ENCODE data around the gene DNAJC1.

Gene DNAJC1

DNA sequence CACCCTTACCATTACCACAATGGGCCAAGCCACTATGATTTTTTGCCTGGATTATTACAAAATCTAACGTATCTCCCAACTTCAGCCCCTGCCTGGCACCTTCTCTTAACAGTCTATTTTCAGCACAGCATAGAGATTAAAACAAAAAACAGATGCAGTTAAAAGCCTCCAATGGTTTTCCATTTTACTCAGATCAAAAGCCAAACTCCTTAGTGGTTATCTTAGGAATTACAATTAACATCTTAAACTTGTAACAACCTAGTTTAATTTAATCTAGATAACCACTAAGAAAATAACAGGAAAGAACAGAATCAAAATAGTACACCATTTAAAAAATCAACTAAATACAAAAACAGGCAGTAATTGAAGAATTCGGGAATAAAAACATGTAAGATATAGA lies 43.5 kb downstream of the DNAJC1 start:
- DNase-seq (ENCODE audit: low read depth) = no peak

DNA sequence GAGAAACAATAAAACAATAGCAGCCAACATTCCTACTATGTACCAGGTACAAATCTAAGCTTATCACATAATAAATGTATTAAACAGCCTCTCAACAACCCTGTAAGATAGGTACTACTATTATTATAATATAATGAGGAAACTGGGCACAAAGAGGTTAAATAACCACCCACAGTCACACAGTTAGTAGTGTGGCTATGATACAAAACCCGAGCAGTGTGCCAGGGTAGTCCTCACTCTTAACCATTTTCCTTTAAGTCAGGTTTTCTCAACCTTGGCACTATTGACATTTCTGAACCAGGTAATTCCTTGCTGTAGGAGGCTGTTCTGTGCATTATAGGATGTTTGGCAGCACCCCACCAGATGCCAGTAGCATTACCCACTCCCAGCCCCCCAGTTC lies 48.8 kb downstream of the DNAJC1 start:
- no peak for DNase-seq (ENCODE audit: low read depth)

DNA sequence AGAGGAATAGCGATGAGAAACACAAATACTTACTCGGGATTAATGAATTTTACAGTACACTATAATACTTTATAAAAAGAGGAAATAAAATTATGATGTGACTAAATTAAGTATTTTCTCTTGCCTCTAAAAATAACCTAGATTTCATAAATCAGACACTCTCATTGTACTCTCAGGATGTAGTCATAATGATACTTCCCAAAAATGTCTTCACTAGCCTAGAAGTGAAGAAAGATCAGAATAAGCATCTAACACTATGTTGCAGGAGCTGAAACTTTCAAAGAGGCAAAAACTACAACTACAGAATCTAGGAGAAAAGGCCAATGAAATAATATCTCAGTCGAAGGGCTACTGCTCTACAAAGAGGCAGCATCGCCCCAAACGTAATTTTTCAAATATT lies 49.4 kb downstream of the DNAJC1 start:
- DNase-seq (ENCODE audit: low read depth) = no peak

DNA sequence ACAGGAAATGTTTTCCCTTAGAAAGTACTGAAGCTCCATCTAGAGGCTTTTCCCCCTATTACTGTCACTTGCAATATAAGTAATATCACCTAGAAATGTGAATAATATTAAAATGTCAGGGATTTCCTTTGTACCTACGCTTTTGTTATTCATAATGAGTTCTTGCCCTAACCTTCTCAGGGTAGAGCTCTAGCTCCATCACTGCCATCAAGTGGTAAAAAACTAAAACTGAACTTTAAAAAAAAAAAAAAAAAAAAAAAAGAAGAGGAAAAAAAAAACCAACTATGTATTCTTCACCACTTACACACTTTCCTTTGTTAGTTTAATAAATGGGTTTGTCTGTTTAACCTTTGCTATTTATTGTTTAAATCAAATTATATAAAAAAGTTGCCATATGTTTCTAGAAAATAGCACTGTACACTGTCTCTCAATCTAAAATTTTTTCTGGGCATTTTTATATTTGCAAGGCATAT lies 49.9 kb downstream of the DNAJC1 start:
- no peak for DNase-seq (ENCODE audit: low read depth)

DNA sequence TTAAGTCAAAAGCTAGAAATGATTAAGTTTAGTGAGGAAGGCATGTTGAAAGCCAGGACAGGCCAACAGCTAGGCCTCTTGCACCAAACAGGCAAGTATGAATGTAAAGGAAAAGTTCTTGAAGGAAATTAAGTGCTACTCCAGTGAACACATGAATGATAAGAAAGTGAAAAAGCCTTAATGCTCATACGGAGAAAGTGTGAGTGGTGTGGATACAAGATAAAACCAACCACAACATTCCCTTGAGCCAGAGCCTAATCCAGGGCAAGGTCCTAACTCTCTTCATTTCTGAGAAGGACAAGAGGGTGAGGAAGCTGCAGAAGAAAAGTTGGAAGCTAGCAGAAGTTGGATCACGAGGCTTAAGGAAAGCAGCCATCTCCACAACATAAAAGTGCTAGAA lies 53.0 kb downstream of the DNAJC1 start:
- no peak for DNase-seq (ENCODE audit: low read depth)

DNA sequence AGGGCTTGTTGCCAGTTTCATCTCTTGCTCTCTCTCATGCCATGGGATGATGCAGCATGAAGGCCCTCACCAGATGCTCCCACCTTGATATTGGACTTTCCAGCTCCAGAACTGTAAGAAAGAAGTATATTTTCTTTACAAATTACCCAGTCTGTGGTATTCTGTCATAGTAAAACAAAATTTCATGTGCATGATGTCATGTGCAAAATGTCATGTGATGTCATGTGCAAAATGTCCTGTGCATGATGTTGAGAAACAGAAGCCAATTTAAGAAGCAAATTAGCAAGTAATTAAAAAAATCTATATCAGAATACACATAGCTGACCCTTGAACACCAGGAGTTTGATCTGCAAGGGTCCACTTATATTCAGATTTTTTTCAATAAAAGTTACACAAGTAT lies 56.6 kb downstream of the DNAJC1 start:
- DNase-seq (ENCODE audit: low read depth) = no peak

DNA sequence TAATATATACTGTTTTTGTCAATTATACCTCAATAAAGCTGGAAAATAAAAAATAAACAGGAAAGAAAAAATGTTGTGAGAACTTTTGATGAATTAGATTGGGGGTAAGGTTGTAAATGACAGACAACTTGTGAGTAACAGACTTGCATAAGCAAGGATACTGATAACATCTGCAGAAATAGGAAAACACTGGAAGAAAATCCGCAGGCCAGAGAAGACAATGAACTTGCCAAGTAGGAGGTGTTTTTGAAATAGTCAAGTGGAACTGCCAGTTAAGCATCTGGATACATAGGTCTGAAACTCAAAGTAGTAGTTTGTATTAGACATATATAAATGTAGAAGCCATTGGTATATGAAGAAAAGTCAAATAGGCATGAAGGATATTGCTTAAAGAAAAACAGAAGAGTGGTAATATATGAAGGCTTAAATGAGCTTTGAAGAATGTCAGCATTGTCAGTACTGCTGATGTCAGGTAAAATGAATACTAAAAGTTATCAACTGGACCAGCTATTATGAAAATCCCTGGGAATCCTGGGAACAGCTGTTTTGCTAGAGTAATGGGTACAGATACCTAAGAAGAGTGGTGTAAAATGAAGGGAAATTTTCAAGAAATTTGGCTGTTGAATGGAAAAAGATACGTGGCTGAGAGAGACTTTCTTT lies 58.7 kb downstream of the DNAJC1 start:
- DNase-seq (ENCODE audit: low read depth) = no peak

DNA sequence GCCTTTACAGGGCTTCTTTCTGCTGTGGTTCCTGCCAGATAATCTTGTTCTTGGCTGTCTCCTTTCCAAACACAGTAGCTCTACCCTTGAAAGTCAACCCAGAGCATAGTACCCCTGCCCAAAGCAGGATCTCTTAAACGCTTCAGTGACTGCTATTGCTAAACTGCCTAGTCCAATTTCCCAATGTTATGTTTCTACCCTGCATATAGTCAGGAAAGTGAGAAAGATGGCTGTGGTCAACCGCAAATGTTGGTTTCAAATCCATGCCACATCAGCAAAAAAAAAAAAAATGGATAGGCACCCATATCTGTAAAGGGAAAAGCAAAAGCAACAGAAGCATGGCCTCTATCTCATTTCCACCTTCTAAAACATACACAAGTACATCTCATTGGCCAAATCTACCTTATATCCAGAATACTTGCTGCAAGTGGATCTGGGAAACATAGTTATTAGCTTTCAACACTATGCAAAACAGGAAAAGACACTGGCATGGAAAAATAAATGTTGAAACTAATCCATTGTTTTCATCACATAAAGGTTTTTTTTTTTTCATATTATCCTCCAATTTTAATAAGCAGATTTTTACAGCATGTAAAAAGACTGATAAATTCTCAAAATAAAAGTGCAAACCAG lies 59.8 kb downstream of the DNAJC1 start:
- DNase-seq (ENCODE audit: low read depth) = no peak

DNA sequence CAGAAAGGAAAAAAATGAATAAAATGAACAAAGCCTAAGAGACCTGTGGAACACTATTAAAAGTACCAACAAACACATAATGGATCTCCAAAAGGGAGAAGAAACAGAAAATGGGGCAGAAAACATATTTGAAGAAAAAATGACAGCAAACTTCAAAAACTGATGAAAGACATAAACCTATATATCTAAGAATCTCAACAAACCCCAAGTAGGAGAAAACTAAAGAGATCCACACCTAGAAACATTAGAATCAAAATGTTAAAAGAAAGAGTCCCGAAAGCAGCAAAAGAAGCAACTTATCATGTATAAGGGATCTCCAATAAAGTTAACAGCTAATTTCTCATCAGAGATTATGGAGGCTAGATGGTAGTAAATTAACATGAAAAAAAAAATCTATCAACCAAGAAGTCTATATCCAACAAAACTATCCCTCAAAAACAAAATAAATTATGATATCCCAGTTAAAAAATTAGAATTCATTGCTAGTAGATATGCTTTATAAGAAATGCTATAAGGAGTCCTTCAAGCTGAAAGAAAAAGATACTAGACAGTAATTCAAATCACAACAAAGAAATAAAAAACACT lies 68.0 kb downstream of the DNAJC1 start:
- DNase-seq (ENCODE audit: low read depth) = no peak

DNA sequence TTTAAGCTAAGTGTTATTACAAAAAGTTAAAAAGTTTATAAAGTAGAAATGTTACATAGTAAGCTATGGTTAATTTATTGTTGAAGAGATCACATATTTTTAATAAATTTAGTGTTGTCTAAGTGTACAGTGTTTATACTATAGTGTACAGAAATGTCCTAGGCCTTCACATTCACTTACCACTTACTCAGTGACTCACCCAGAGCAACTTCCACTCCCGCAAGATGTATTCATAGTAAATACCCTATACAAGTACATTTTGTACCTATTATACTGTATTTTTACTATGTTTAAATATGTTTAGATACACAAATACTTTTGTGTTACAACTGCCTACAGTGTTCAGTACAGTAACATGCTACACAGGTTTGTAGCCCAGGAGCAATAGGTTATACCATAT lies 69.2 kb downstream of the DNAJC1 start:
- DNase-seq (ENCODE audit: low read depth) = no peak

DNA sequence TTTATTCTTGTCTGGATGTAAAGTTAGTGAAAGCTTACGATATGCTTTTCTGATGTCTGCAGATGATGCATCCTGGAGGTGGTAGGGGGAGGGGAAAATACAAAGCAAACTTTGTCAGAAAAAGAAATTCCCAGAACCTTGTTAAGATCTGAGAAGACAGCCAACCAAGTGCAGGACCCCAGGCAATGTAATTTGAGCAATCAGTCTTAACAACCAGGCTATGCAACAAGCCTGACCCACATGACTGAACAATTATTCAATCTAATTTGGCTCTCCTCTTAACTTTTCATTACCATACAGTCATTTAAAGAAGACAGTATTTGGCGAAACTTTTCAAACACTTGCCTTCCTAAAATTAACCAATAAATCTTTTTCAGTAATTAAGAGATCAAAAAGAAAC lies 74.5 kb downstream of the DNAJC1 start:
- DNase-seq (ENCODE audit: low read depth) = no peak

DNA sequence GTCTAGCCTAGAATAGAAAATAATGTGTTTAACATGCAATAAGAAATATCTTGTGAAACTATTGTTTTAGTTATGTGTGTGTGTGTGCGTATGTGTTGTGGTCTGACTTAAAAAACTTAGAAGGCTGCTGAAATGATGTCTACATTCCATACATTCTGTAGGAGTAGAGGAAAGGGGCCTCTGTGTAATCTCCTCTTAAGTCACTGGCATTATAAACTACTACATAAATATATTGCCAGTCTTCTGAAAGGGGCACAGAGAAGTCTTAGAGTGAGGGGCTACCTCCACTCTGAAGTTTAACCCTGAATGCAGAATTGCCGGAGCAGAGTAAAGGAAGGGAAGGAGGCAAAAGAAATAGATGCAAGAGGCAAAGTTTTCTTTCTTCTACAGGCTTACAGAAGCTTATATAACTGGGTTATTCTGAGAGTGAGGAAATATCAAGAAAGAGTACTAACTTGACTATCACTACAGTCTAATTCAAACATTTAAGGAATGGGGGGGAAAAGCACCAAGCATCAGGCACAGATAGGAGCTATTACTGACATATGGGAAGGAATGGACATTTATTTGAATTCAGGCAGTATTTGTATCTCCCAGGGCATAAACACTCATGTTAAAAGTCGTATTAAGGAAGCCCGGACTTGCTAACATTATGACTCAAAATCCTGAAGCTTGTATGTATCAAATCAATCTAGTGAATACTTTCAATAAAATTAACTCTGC lies 75.7 kb downstream of the DNAJC1 start:
- DNase-seq (ENCODE audit: low read depth) = no peak

DNA sequence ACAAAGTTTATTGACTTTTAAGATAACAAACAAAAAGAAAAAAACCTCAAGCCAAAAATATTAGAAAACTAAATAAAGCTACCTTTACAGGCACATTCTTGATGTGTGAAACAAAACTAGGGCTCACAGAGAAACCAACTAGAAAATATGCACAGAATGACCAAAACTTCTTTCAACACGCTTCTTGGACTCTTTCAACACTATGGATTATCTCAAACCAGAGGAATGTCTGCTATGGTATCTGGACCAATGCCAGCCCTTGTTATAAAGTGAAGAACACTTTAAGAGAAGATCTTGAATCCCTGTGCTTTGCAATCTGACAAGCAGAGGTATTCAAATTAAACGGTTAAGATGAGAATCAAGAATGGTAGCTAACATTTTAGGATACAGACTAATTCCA lies 76.6 kb downstream of the DNAJC1 start:
- DNase-seq (ENCODE audit: low read depth) = no peak

DNA sequence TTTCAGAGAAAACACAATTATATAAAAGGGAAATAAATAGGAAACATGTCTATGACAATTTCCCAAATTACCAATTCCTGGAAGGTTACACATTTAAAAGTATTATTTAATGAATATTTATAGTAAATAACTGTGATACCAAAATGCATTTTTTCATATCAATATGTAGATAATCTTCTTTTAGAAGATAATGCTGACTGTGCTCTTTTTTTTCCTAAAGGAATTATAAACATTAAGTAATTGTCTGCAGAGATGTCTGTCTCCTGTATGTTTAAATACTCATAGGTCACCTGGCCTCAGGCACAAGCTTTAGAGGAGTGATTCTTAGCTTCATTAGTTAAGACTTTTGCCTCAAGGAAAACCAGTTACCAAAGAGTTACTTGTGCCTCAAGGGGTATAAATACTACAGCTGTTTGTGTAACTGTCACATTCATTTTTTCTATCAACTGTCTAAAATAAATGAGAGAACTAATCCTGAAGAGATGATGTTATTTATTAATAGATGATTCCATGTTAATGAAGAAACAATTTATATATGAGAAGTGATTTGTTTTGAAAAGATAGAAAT lies 77.1 kb downstream of the DNAJC1 start:
- no peak for DNase-seq (ENCODE audit: low read depth)

DNA sequence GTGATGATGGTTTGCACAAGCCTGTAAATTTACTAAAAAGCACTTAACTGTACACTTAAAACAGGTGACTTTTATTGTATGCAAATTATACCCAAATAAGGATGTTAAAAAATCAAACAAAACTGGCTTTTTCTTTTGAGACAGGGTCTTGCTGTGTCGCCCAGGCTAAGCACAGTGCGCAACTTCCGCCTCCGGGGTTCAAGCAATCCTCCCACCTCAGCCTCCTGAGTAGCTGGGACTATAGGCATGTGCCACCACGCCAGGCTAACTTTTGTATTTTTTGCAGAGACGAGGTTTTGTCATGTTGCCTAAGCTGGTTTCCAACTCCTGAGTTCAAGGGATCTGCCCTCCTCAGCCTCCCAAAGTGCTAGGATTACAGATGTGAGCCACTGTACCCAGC lies 77.7 kb downstream of the DNAJC1 start:
- no peak for DNase-seq (ENCODE audit: low read depth)

DNA sequence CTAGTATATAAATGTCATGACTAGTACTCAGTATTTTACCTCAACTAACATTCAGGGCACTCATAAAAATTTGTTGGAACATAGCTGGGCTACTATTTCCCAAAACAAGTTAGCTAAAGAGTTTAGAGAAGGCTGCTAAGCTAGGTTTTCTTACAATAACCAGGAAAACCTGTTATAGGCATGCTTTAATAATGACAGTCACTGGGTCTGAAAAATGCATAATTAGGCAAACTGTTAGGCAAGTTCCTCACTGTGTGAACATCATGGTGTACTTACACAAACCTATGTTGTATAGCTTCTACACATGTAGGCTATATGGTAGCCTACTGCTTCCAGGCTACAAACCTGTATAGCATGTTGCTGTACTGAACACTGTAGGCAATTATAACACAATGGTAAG lies 79.0 kb downstream of the DNAJC1 start:
- no peak for DNase-seq (ENCODE audit: low read depth)

DNA sequence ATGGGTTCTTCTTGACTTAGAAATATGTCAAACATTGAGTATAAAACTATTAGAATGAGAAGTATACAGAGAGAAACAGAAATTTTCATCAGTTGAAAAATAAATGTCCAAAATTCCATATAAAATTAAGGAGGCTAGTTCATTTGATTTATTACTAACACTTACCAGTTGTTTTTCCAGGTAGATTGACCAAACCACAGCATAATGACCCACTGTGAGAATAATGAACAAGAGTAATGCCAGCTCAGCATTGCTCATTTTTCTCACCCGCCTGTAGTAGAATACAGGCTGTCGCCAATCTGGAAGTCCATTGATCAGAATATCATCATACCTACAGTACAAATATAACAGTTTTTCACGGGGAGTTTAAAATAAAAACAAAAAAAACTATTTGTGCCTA lies 82.9 kb downstream of the DNAJC1 start:
- no peak for DNase-seq (ENCODE audit: low read depth)

DNA sequence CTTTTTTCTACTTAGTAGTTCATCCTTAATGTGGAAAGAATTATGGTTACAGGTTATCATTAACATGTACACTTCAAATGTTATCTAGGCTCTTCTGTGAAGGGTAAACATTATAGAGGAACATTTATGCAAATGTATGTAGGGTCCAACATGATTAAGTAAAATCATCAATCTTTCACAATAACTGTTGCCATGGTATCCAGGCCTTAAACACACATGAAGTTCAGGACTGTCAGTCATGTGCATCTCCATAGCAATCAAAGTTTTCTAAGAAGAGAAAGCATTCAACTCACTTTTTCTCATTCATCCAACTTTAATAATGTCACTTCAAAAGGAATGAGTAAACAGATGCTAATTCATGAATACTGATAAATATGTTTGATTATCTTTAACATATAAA lies 83.6 kb downstream of the DNAJC1 start:
- no peak for DNase-seq (ENCODE audit: low read depth)

DNA sequence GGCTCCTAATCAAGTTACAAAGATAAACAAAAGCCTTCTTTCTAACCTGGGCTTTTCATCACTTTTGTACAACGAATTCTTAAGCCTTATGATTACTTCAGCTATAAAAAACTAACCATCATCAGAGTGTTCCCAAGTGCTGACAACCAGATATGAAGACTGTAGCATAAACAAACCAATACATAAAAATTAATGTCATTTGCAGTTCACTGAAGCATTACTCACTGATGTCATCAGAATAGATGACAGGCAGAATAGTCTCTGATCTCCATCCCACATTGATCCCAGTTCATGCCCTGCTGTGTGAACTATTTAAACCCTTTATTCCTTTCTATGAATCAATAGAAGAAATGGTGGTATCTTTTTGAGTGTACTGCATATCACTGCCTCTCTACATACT lies 84.4 kb downstream of the DNAJC1 start:
- no peak for DNase-seq (ENCODE audit: low read depth)

DNA sequence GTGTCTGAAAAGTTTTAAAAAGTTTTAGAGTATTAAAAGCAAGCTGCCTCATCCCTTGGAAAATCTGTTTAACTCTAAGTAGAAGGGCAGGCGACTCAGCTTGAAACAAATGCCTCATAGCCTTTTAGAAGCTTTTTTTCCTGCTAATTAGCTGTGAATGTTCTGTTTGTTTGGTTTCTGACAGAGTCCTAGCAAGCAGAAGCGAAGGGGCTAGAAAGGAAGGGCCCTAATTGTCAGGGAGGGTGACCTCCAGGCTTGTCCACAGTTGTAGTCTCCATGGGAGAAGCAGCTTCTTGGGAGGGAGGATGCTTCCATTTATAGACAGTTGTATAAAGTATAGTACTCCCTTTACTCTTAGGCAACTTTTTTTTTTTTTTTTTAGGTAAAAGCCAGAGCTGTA lies 90.9 kb downstream of the DNAJC1 start:
- no peak for DNase-seq (ENCODE audit: low read depth)

DNA sequence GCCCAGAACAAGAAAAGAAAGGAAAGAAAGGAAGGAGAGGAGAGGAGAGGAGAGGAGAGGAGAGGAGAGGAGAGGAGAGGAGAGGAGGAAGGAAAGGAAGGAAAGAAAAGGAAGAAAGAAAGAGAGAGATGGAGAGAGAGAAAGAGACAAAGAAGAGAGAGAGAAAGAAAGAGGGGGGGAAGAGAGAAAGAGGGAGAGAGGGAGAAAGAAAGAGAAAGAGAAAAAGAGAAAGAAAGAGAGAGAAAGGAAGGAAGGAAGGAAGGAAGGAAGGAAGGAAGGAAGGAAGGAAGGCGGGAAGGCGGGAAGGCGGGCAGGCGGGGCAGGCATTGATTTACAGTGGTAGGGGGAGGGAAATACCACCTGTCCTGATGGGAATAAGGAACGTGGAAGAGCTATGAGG lies 92.7 kb downstream of the DNAJC1 start:
- no peak for DNase-seq (ENCODE audit: low read depth)

DNA sequence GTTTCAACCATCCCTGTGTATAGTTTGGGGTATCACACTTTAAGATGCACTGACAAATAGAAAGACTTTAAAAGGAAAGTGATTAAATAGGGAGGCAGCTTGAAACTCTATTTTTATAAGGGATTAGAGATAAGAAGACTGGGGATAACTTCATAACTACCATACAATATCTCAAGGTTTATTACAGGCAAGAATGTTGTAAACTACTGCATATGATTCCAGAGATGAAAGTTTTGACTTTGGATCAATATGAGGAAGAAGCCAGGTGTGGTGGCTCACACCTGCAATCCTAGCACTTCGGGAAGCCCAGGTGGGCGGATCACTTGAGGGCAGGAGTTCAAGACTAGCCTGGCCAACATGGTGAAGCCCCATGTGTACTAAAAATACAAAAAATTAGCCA lies 96.1 kb downstream of the DNAJC1 start:
- no peak for DNase-seq (ENCODE audit: low read depth)

DNA sequence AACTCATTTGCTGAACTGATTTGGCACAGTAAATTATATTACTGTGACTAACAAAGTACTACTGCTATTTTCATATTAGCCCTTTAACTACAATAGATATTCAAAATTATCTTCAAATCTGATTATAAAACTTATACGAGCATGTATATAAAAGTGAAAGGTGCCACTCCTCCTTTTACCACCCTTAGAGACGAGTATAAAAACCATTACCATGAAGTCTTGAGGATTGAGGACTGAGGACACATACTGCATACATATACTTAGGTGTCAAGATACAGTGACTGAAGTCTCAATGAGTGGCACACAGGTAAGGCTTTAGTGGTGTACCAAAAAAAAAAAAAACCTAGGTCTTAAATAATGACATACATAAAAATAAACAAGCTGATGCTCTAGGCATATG lies 98.6 kb downstream of the DNAJC1 start:
- DNase-seq (ENCODE audit: low read depth) = no peak

All from stimulated activated CD8-positive, alpha-beta memory T cell treated with anti-CD3 and anti-CD28 coated beads, Interleukin-7, amount 100 ng/mL, for 24 hours (primary cell).